ENCODE data around the gene FAM180B. TPM values are rescaled to one million over a fixed set of nuclear protein-coding genes. Genes with fewer than 3 reads are reported as not detected.
"Not testable (repeated sequence)": the region's sequence is repeated elsewhere in the genome, so short reads cannot be mapped to it uniquely, and the experiment has no call there.

The FAM180B gene
- total RNA-seq, 4 donors from 2014 or later = 0.41 TPM; not detected in 3

DNA sequence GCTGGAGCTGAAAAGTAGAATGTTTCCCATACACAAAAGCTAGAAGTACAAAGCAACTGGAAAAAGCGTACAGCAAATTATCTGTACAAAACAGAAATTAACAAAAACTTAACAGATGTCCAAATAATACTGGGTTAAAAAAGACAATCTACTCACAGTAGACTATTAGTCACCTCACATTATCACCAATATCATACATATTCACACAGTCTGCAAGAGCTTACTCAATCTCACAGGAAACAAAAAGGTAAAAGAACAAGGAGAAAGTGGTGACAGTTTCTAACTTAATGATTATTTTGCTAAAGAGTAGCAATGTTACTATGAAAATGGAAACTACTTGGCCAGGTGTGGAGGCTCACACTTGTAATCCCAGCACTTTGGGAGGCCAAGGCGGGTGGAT is 45.4 kb upstream of the FAM180B start:
- H3K27me3 ChIP-seq = no peaks in the 10 kb centered on the region
- H3K9me3 ChIP-seq = no peaks in the 10 kb centered on the region
- H3K4me1 ChIP-seq = peaks cover 16 to 70% (median 31%) of the 10 kb centered on the region in 4 donors
- H3K4me3 ChIP-seq = no peak overlapping the region
- H3K27ac ChIP-seq = no peak overlapping the region
- H3K36me3 ChIP-seq = no peaks in the 10 kb centered on the region
- 89 to 91% methylated on average over 1 to 2 of the region's 2 CpGs for WGBS, 2 donors (ENCODE audit: low coverage in 1 of 2)
- DNase-seq = no peak
- no peak for TF ChIP-seq EP300 (IDR thresholded peaks at IDR 0.05; ENCODE audit: low read depth)
- no peak for TF ChIP-seq POLR2A (IDR thresholded peaks at IDR 0.05)
- TF ChIP-seq, protein P1, sequence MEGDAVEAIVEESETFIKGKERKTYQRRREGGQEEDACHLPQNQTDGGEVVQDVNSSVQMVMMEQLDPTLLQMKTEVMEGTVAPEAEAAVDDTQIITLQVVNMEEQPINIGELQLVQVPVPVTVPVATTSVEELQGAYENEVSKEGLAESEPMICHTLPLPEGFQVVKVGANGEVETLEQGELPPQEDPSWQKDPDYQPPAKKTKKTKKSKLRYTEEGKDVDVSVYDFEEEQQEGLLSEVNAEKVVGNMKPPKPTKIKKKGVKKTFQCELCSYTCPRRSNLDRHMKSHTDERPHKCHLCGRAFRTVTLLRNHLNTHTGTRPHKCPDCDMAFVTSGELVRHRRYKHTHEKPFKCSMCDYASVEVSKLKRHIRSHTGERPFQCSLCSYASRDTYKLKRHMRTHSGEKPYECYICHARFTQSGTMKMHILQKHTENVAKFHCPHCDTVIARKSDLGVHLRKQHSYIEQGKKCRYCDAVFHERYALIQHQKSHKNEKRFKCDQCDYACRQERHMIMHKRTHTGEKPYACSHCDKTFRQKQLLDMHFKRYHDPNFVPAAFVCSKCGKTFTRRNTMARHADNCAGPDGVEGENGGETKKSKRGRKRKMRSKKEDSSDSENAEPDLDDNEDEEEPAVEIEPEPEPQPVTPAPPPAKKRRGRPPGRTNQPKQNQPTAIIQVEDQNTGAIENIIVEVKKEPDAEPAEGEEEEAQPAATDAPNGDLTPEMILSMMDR (IDR thresholded peaks at IDR 0.05) = no peak
- TF ChIP-seq POLR2AphosphoS5 (IDR thresholded peaks at IDR 0.05) = no peak
- in situ Hi-C loops (cut with MboI; ENCODE audit: low pct_ligation_motif_present in 1 of 4, low pct_unique_long_range_greater_than_20kb in 1 of 4, low sequenced_read_pairs in 3 of 4) (no loop called here), intact Hi-C loops (cut with DNase I; ENCODE audit: low total_unique reads) (no loop called here)

DNA sequence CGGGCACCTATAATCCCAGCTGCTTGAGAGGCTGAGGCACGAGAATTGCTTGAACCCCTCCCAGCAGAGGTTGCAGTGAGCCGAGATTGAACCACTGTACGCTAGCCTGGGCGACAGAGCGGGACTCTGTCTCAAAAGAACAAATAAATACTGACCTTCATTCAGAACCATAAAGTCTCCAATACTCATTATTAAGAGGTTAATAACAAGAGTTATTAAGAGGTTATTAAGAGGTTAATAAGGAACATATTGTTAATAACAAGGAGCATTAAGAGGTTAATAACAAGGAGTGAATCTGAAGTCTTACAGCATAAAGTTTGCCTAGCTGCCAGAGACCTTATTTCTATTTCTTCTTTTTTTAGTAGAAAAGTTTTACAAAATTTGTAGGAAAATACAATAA is 41.2 kb upstream of the FAM180B start:
- 95 to 100% methylated on average over 2 to 6 of the region's 6 CpGs for WGBS, 2 donors (ENCODE audit: low coverage in 1 of 2)
- H3K4me1 ChIP-seq = peaks cover 7 to 63% (median 12%) of the 10 kb centered on the region in 4 donors

DNA sequence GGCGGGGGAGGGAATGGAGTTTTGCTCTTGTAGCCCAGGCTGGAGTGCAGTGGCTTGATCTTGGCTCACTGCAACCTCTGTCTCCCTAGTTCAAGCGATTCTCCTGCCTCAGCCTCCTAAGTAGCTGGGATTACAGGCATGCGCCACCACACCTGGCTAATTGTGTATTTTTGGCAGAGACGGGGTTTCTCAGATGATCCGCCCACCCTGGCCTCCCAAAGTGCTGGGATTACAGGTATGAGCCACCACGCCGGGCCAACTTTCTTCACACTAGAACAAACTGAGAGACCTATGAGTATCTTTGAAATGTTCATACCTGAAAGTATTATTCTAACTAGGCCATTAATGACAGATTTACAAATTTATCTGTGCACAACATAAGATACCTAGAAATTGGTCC is 40.2 kb upstream of the FAM180B start:
- peaks cover 9 to 63% (median 14%) of the 10 kb centered on the region in 4 donors for H3K4me1 ChIP-seq

More for the DNA sequence above, 41.2 kb upstream of the FAM180B start:
- Histone ChIP-seq H3K9me3 (no peaks in the 10 kb centered on the region), H3K27me3 (no peaks in the 10 kb centered on the region), H3K27ac (no peak overlapping the region), H3K4me3 (no peak overlapping the region), H3K36me3 (no peaks in the 10 kb centered on the region)
- in situ Hi-C loops (cut with MboI; ENCODE audit: low pct_ligation_motif_present in 1 of 4, low pct_unique_long_range_greater_than_20kb in 1 of 4, low sequenced_read_pairs in 3 of 4) (no loop called here), intact Hi-C loops (cut with DNase I; ENCODE audit: low total_unique reads) (no loop called here)
- TF ChIP-seq POLR2AphosphoS5 (IDR thresholded peaks at IDR 0.05) = no peak
- no peak for TF ChIP-seq EP300 (IDR thresholded peaks at IDR 0.05; ENCODE audit: low read depth)
- TF ChIP-seq, protein P1 (IDR thresholded peaks at IDR 0.05) = no peak
- TF ChIP-seq POLR2A (IDR thresholded peaks at IDR 0.05) = no peak
- DNase-seq = no peak

DNA sequence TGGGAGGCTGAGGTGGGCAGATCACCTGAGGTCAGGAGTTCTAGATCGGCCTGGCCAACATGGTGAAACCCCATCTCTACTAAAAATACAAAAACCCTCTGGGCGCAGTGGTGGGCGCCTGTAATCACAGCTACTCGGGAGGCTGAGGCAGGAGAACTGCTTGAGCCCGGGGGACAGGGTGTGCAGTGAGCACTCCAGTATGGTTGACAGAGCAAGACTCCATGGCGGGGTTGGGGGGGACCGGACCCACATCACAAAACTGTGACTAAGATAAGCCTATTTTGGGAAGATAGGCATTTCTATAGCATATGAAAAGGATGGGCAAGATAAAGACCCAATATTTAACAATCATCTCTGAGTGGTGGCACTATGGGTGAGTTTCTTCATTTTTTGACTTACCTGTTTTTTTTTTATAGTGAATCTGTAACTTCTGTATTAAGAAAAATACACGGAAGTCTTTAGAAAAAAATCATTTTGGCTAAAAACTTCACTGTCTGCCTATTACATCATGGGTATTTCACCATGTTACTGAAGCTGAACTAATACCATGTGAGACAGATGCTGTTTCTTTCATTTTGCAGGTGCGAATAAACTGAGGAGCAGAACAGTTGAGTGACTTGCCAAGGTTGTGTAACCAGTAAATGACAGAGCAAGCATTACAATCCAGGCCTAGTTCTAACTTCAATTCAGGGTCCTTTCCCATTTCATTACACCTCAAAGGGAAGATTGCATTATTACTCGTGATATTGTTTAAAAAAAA is 36.0 kb upstream of the FAM180B start:
- TF ChIP-seq, protein P1 (IDR thresholded peaks at IDR 0.05) = no peak
- TF ChIP-seq EP300 (IDR thresholded peaks at IDR 0.05; ENCODE audit: low read depth) (no peak), POLR2AphosphoS5 (IDR thresholded peaks at IDR 0.05) (no peak)
- Histone ChIP-seq H3K4me1 (peaks cover 19 to 52% (median 22%) of the 10 kb centered on the region in 4 donors), H3K9me3 (no peaks in the 10 kb centered on the region), H3K4me3 (no peak overlapping the region), H3K27me3 (no peaks in the 10 kb centered on the region), H3K36me3 (no peaks in the 10 kb centered on the region), H3K27ac (peak overlapping the region in 3 of 4 donors; percentile 94 to 97 (median 95))
- in situ Hi-C loops (cut with MboI; ENCODE audit: low pct_ligation_motif_present in 1 of 4, low pct_unique_long_range_greater_than_20kb in 1 of 4, low sequenced_read_pairs in 3 of 4) = loop anchor here in 1 of 4 donors (25.0 kb wide), 1 partner anchor 88 kb away; no protein-coding TSS in a partner anchor
- DNase-seq = no peak
- intact Hi-C loops (cut with DNase I; ENCODE audit: low total_unique reads) = no loop called here
- 80 to 82% methylated on average over 7 to 10 of the region's 10 CpGs for WGBS, 2 donors (ENCODE audit: low coverage in 1 of 2)

More for the DNA sequence above, 40.2 kb upstream of the FAM180B start:
- DNase-seq; H3K27me3 ChIP-seq; in situ Hi-C loops (cut with MboI; ENCODE audit: low pct_ligation_motif_present in 1 of 4, low pct_unique_long_range_greater_than_20kb in 1 of 4, low sequenced_read_pairs in 3 of 4); H3K27ac ChIP-seq; intact Hi-C loops (cut with DNase I; ENCODE audit: low total_unique reads); H3K4me3 ChIP-seq; H3K9me3 ChIP-seq; H3K36me3 ChIP-seq: not testable (repeated sequence)
- WGBS, 2 donors (ENCODE audit: low coverage in 1 of 2) = 76 to 89% methylated on average over 5 to 7 of the region's 7 CpGs
